Stomach (tissue), 4 donors: ENCODE measurements around the gene COL27A1.

Source experiments
- CTCF ChIP-seq, 7 experiments: fragments of 450-650 bp in 4 of 7; fragments of 200-600 bp in 3 of 7; sonication (generic) in 3 of 7; IDR thresholded peaks; one replicate each; pipeline ENCODE4 v1.5.1; 2016 to 2019; ENCODE audit warnings: antibody characterized with exemption in 7 of 7, control low read depth in 2 of 7, mild to moderate bottlenecking in 1 of 7
- EP300 ChIP-seq: sonication (generic); formaldehyde crosslinking; IDR thresholded peaks from one replicate; pipeline ENCODE4 v1.6.1; 2017; ENCODE audit warnings: antibody characterized with exemption
- POLR2A ChIP-seq, 4 donors: fragments of 450-650 bp; IDR thresholded peaks; one replicate each; pipeline ENCODE4 v1.6.1; 2016; ENCODE audit warnings: antibody characterized with exemption in 4 of 4, control low read depth in 2 of 4, mild to moderate bottlenecking in 1 of 4, moderate library complexity in 1 of 4

DNA sequence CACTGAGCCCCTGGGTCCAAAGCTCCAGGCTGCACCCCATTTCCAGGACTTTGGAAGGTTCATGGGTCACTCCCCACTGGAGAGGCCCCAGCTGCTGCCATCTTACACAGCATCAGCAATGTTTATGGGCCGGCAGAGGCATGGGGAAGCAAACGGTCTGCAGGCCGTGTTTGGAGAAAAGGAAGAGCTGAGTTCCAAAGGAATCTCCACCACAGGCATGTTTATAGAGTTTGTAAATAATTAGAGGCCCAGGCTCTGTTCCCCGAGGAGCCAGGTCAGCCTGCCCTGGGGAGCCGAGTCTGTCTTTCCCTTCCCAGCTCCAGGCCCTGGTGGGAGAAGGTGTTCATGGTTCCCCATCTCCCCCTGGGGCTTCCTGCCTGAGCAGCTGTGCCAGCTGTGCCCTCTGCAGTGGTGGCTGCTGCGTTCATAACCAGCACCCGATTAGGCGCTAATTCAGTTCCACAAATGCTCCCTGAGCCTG lies 64.8 kb downstream of the COL27A1 start:
- TF ChIP-seq CTCF (IDR thresholded peaks at IDR 0.05) (no peak), EP300 (no peak), POLR2A (IDR thresholded peaks at IDR 0.05) (no peak)
